IPS DF 6.9 (cell line): ENCODE measurements around the gene CNTF.
A peak's percentile ranks its signal among the peaks of the same experiment; 100 is the strongest.
"Not testable (repeated sequence)": the region's sequence is repeated elsewhere in the genome, so short reads cannot be mapped to it uniquely, and the experiment has no call there.

Experiments
- DNase-seq: peaks from one replicate; pipeline ENCODE4 v3.0.0-alpha.2; 2013; ENCODE audit warnings: low read depth, low spot score
- H3K27ac ChIP-seq: one replicate; pipeline ENCODE4 v1.5.1; 2013; ENCODE audit warnings: low read length, control low read depth
- H3K27me3 ChIP-seq: 2 replicates; pipeline ENCODE4 v1.6.1; 2013; ENCODE audit warnings: mild to moderate bottlenecking, low read length; ENCODE audit not compliant: control insufficient read depth, insufficient read depth
- H3K36me3 ChIP-seq: 2 replicates; pipeline ENCODE4 v1.6.1; 2013; ENCODE audit warnings: low read length; ENCODE audit not compliant: control insufficient read depth, insufficient read depth
- H3K4me1 ChIP-seq: 2 replicates; pipeline ENCODE4 v1.6.1; 2013; ENCODE audit warnings: low read length; ENCODE audit not compliant: control insufficient read depth, insufficient read depth
- H3K4me3 ChIP-seq: 2 replicates; pipeline ENCODE4 v1.5.1; 2013; ENCODE audit warnings: mild to moderate bottlenecking, low read length
- H3K9me3 ChIP-seq: 2 replicates; pipeline ENCODE4 v1.6.1; 2013; ENCODE audit warnings: low read length, inconsistent platforms; ENCODE audit not compliant: control insufficient read depth, insufficient read depth
- WGBS: extraction: QIAGEN DNeasy Blood & Tissue Kit; methylation state at CpG from one replicate; pipeline ENCODE4 v1.1.7; 2013; ENCODE audit warnings: mixed read lengths, missing lambda C conversion rate; ENCODE audit not compliant: insufficient read length, insufficient coverage; 5-methylcytosine and 5-hydroxymethylcytosine counted together

The CNTF gene, protein sequence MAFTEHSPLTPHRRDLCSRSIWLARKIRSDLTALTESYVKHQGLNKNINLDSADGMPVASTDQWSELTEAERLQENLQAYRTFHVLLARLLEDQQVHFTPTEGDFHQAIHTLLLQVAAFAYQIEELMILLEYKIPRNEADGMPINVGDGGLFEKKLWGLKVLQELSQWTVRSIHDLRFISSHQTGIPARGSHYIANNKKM

DNA sequence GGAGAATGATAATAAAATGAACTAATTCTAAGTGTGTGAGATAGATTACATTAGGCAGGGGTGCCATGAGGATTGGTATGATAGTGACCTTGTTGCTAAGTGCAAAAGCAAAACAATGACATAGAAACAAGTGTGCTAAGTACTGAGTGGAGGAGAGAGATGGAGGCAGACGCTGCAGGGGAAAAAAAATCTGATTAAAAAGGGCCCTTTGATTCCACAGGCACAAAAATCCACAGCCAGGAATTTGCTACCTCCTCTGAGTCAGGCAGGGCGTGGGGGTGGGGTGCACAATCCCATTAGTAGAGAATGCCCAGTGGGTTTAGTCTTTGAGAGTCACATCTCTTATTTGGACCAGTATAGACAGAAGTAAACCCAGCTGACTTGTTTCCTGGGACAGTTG, at the start of gene CNTF:
TSS of gene CNTF (plus strand) at position 322 of the 400 bp plus-strand sequence. CDS start 88 bp downstream, outside the sequence.
- no CpG with 5 or more reads among the region's 2 CpGs for WGBS
- Histone ChIP-seq H3K27me3 (no peaks in the 10 kb centered on the region), H3K9me3 (no peaks in the 10 kb centered on the region), H3K36me3 (peaks cover 9% of the 10 kb centered on the region), H3K4me3 (no peak within 1 kb of the TSS), H3K4me1 (no peaks in the 10 kb centered on the region), H3K27ac (no peak within 1 kb of the TSS)
- DNase-seq = no peak

DNA sequence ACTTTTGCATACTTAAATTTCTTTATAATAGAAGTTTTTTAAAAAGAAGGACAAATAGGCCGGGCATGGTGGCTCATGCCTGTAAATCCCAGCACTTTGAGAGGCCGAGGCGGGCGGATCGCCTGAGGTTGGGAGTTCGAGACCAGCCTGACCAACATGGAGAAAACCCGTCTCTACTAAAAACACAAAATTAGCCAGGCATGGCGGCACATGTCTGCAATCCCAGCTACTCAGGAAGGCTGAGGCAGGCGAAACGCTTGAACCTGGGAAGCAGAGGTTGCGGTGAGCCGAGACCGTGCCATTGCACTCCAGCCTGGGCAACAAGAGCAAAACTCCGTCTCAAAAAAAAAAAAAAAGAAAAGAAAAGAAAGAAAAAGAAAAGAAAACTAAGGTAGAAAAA, 49.6 kb upstream of the CNTF start:
- H3K4me3 ChIP-seq, H3K36me3 ChIP-seq, H3K4me1 ChIP-seq, H3K27ac ChIP-seq, H3K9me3 ChIP-seq, DNase-seq, H3K27me3 ChIP-seq: not testable (repeated sequence)
- WGBS = no CpG with 5 or more reads among the region's 14 CpGs

DNA sequence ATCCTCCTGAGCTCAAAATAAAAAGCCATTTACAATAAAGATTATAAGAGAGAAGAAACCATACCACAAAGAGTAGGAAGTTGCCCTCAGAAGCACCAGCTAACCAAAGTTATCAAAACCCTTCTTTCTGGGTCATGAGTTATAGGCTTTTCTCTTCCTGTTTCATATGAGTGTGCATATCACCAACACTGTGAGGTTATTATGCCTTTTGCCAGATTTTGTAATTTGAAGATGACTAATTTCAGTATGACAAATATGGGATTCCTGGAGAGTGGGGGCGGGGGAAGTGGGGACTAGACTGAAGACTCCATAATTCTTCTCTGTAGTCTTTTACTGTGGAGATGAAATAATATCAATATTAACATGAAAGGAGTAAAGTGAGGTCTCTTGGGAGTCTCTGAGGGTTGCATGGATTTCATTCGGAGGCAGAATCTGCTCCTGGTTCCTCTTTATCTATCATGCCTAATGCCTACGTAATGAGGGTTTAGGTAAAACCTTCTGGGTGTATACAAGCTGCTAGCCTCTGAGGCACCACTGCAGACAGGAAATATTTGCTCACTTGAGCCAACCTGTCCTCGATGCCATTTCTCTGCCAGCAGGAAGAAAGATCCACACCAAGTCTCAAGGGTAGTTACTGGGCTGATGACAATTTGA, 48.9 kb upstream of the CNTF start:
- Histone ChIP-seq H3K4me1 (0 out of 2 replicates have a peak, but pooled peaks cover 1% of the 10 kb centered on the region), H3K4me3 (no peak overlapping the region), H3K9me3 (no peaks in the 10 kb centered on the region), H3K27ac (no peak overlapping the region), H3K27me3 (no peaks in the 10 kb centered on the region), H3K36me3 (no peaks in the 10 kb centered on the region)
- DNase-seq = no peak
- no CpG with 5 or more reads among the region's 4 CpGs for WGBS

DNA sequence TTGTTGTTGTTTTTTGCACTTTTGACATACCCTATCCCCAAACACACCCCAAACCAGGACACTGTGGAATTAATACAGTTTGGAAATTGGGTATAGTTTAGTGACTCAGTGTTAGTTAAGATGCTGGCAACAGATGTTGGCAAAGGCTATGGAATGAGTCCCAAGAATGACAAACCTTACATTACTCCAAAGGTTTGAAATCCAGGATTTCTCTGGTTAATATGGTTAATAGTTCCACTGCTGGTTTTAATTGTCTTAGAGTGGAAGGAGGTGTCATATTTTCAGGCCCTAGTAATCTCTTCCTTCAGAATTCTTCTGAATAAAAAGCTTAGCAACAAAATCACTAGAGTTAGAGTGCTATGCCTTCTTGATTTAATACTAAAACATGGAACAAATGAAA, 47.6 kb upstream of the CNTF start:
- no peaks in the 10 kb centered on the region for H3K36me3 ChIP-seq
- H3K4me3 ChIP-seq = no peak overlapping the region
- 0 out of 2 replicates have a peak, but pooled peaks cover 1% of the 10 kb centered on the region for H3K4me1 ChIP-seq
- no peak overlapping the region for H3K27ac ChIP-seq
- no peaks in the 10 kb centered on the region for H3K27me3 ChIP-seq
- no peaks in the 10 kb centered on the region for H3K9me3 ChIP-seq
- DNase-seq = no peak

GRCh38 chr11:58575377-58576020, 47.0 kb upstream of the CNTF start, which contains the start of gene LPXN:
LPXN (minus strand) TSS chr11:58575856; CDS start chr11:58575772, 84 bp downstream.
- Histone ChIP-seq H3K27ac (no peak within 1 kb of the TSS), H3K36me3 (no peaks in the 10 kb centered on the region), H3K27me3 (no peaks in the 10 kb centered on the region), H3K4me3 (no peak within 1 kb of the TSS), H3K9me3 (no peaks in the 10 kb centered on the region), H3K4me1 (0 out of 2 replicates have a peak, but pooled peaks cover 1% of the 10 kb centered on the region)
- no peak for DNase-seq
- no CpG with 5 or more reads among the region's 6 CpGs for WGBS

- Histone ChIP-seq H3K27me3 (no peaks in the 10 kb centered on the region), H3K36me3 (no peaks in the 10 kb centered on the region), H3K4me1 (0 out of 2 replicates have a peak, but pooled peaks cover 1% of the 10 kb centered on the region), H3K4me3 (peak overlapping the region; percentile 43; the same call in 1 of the 2 replicates), H3K9me3 (no peaks in the 10 kb centered on the region), H3K27ac (no peak overlapping the region)
- no peak for DNase-seq
- WGBS = no CpG with 5 or more reads among the region's 4 CpGs
Measured at GRCh38 chr11:58576887-58577471, 45.5 kb upstream of the CNTF start.

- Histone ChIP-seq H3K27me3 (no peaks in the 10 kb centered on the region), H3K4me3 (peak overlapping the region; percentile 43; the same call in 1 of the 2 replicates), H3K9me3 (no peaks in the 10 kb centered on the region), H3K4me1 (0 out of 2 replicates have a peak, but pooled peaks cover 1% of the 10 kb centered on the region), H3K36me3 (no peaks in the 10 kb centered on the region), H3K27ac (no peak overlapping the region)
- no CpG with 5 or more reads among the region's 21 CpGs for WGBS
- DNase-seq = no peak
Measured at GRCh38 chr11:58577555-58578135, 44.8 kb upstream of the CNTF start.

GRCh38 chr11:58578136-58578634, 44.3 kb upstream of the CNTF start:
- Histone ChIP-seq H3K27me3 (no peaks in the 10 kb centered on the region), H3K4me1 (0 out of 2 replicates have a peak, but pooled peaks cover 1% of the 10 kb centered on the region)

GRCh38 chr11:58578635-58579191, 43.8 kb upstream of the CNTF start, which contains the start of gene ZFP91:
ZFP91 (plus strand) TSS chr11:58579063; CDS start chr11:58579282, 219 bp downstream.
- peak within 1 kb of the TSS; percentile 86 for H3K4me3 ChIP-seq
- no peaks in the 10 kb centered on the region for H3K27me3 ChIP-seq
- no CpG with 5 or more reads among the region's 51 CpGs for WGBS
- no peaks in the 10 kb centered on the region for H3K36me3 ChIP-seq
- H3K4me1 ChIP-seq = 0 out of 2 replicates have a peak, but pooled peaks cover 1% of the 10 kb centered on the region
- H3K27ac ChIP-seq = no peak within 1 kb of the TSS
- DNase-seq = no peak
- H3K9me3 ChIP-seq = no peaks in the 10 kb centered on the region

More at GRCh38 chr11:58578136-58578634, 44.3 kb upstream of the CNTF start:
- peak; percentile 90 for DNase-seq
- Histone ChIP-seq H3K9me3 (no peaks in the 10 kb centered on the region), H3K27ac (no peak overlapping the region), H3K36me3 (no peaks in the 10 kb centered on the region), H3K4me3 (peak overlapping the region; percentile 86)
- WGBS = no CpG with 5 or more reads among the region's 33 CpGs
